ENCODE measurements around the gene CAD.
"Not testable (repeated sequence)": the region's sequence is repeated elsewhere in the genome, so short reads cannot be mapped to it uniquely, and the experiment has no call there.

The CAD gene

DNA sequence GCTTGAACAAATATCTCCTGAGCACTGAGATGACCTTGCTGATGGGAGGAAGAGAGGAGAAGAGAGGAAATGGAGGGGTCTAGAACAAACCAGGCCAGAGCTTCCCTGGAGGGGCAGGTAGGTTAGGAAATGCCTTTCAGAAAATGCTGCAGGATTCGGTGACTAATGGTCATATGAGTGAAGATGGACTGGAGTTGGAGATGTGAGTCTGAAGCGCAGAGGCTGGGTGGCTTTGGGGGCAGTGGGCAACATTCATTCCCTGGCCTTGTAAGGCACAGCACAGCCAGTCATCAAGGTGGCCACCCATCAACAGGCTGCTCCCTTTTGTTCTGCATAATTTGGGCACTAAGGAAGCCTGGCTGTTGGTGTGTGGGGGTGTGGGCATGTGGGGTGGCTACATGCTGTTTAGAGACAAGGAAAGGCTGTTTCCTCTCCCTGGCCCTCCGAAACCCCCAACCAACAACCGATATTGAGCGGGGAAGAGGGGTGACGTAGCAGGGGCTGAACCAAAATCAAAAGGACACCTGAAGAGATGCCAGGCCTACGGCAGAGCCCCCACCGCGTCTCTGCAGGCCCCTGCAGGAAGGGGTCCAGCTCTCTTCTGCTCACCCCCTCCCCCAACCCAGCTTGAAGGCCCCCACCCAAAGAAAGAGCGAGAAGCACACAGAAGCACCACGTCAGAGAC is 44.2 kb downstream of the CAD start:
- DNase-seq = no peak

DNA sequence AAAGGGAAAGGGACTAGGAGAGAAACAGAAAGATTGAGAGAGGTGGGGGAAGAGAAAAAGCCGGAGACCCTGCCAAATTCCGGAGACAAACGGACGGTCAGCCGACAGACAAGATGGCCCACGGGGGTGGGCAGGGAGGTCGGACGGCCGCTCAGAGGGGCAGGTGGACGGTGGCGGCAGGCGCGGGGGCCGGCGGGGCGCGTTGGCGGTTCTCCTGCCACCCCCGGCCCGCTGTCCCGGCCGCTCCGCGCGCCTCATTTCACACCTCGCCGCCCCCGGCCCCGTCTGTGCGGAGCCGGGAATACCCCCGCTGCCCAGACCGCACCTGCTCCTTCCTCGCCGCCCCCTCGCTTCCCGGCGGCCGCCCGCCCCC is 44.7 kb downstream of the CAD start:
- DNase-seq = no peak

DNA sequence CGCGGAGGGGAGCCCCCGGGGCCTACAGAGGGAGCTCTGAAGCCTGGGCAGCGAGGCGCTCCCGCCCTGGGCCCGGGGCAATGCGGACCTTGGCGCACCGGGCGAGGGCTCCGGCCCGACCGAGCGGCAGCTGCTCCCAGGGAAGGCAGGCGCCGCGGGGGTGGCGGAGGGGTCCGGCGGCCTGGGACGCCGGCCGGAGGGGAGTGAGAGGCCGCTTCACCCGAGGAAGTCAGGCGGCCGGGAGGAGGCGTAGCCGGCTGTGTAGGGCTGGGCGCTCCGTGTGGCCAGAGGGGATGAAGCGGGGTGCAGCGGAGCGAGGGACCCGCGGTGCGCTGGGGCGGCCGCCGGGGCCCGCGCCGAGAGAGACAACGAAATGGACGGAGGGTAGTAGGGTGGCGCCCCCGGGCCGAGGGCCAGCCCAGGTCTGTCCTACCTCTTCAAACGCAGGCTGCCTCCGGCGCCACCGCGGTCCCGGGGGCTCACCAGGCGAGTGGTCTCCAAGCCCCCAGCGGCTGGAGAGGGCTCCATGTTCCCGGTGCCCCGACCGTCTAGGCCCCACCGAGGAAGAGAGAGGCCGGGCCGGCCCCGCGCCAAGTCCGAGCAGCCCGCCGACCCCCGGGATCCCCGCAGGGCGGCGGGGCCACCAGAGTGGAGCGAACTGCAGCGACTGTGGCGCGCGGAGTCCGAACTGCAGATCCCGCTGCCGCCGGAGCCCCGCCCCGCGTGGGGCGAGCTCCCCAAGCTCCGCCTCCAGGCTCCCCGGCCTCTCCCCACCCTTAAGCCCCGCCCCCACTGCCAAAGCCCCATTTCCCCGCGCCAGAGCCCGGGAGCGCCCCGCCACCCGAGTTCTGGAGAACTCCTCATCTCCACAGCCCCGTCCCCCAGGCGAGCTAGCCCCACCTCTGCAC is 45.5 kb downstream of the CAD start, which contains the start of gene SLC30A3:
Gene SLC30A3, minus strand, starts transcription at position 669 of the 908 bp plus-strand sequence. Its CDS starts 141 bp downstream, at position 528.
- peak; percentile 73 for DNase-seq

DNA sequence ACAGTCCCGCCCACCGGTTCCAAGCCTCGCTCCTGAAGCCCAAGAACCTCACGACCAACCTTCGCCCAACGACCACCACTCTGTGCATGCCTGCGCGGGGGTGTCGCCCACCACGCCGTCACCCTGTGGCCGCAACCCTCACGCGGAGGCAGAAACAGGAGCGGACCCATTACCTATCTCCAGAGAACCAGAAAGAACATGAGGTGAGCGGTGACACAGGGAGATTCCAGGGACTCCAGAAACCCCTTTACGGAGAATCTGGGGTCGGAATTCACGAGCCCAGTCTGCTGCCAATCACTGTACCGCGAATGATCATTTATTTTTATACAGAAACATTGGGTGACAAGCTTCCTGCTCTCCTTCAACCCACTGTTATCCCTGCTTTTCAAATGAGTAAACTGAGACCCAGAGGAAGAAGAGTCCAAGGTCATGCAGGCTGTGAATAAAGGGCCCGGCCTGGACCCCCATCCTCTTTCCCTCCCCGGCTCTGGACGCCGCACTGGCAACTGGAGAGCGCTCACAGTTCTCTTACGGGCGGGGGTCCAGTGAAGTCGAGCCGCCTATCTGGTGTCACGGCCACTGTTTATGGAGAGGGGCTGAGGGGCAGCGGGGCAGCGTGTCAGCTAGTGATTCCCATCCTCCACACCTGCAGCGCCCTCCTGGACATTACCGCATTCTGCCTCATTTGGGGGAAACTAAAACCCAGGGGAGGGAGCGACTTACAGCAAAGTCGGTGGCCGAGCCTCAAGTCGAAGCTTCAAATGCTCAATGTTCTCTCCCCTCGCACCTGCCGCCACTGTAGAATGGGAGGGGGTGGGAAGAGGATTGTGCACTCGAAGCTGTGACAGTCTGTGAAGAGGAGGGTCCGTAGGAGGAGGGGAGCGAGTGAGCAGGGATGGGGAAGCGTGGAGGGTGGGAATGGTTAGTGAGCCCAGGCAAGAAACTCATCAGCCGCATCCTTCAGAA is 46.4 kb downstream of the CAD start:
- DNase-seq = no peak

GRCh38 chr2:27264253-27264752 is 47.1 kb downstream of the CAD start:
- peak; percentile 28 for DNase-seq

DNA sequence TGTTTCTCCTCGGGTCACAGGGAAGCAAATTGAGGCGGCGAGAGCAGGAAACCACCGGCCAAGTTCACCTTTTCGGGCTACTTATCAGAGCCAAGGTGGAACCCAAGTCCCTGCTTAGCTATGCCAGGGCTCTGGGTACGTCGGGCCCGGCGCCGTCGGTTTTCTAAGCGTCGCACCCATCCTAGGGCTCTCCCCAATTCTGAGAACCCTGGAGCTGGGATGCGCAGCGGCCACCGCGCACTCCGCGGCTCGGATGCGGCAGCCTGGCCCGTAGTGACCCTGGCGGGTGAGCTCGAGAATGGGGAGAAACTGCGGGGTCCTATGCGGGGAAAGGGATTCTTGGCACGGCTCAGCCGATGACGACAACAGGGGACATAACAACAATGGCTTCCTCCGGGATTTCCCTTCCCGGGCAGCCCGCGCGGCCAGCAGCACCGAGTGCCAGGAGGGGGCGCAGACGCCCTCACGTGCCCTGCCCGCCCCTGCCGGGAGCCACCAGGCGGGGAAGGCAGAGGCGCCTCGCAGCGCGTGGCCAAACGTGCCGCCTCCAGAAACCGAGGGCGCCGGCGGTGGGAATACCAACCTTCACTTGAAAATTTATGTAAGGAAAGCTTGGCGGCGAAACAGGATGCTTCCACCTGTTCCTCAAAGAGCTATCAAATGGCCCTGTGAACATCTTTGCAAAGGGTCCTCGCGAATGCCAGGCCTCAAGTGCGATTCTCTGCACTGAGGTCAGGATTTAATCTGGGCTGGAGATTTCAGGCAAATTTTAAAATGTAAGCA is 47.8 kb downstream of the CAD start:
- DNase-seq = peak; percentile 72

GRCh38 chr2:27265536-27265870 is 48.3 kb downstream of the CAD start:
- no peak for DNase-seq

DNA sequence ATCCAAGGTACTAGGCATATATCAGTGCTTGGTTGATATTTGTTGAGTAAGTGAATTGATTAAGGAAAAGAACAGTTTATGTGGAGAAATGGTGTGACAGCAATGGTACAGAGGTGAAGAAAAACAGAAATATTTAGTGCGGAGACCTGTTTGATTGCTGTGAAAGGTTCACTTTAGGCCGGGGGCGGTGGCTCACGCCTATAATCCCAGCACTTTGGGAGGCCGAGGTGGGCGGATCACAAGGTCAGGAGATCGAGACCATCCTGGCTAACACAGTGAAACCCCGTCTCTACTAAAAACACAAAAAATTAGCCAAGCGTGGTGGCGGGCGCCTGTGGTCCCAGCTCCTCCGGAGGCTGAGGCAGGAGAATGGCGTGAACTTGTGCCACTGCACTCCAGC is 51.1 kb downstream of the CAD start:
- not testable (repeated sequence) for DNase-seq

DNA sequence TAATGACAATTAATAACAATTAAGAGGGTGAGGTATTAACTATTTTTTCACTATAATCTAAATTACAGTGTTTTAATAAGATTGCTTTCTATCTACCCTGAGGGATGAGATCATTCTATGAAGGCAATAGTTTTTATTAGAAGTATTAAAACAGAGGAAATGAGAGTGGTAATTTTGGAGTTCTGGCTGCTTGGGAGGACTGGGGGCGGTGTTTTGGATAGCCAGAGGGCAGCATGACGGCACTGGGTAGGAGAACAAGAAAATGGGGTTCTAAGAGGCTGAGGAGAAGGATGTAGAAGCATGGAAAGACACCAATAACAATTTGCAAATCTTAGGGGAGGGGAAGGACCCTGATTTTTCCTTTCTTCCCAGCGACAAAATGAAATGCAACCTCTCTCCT is 53.0 kb downstream of the CAD start:
- no peak for DNase-seq

DNA sequence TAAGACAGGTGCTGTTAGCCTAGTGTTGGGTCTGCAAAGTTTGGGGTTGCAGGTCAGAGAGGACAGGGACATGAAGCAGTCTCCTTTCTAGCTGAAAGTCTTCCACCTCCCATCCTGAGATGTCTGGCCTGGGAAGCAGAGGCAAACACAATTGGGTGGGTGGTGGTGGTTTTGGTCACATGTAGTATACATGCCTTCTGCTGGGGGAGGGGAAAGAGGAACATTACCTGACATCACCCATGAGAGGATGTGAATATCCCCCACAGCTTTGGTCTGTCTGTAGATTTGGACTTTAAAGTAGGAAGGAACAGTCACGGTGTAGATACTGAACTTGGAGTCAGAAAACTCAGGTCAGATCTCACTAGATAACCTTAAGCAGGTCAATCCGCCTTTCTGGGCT is 53.5 kb downstream of the CAD start:
- DNase-seq = no peak

- no peak for DNase-seq
Observed at GRCh38 chr2:27271631-27272340, 54.6 kb downstream of the CAD start.

GRCh38 chr2:27272537-27273522 is 55.7 kb downstream of the CAD start:
- DNase-seq = not testable (repeated sequence)

GRCh38 chr2:27275211-27276150 is 58.3 kb downstream of the CAD start, which contains the start of gene DNAJC5G:
Gene DNAJC5G, plus strand, starts transcription at chr2:27275433. Its CDS starts 1,296 bp downstream, at chr2:27276729.
- DNase-seq = no peak

GRCh38 chr2:27278010-27278409 is 60.8 kb downstream of the CAD start:
- DNase-seq = no peak

DNA sequence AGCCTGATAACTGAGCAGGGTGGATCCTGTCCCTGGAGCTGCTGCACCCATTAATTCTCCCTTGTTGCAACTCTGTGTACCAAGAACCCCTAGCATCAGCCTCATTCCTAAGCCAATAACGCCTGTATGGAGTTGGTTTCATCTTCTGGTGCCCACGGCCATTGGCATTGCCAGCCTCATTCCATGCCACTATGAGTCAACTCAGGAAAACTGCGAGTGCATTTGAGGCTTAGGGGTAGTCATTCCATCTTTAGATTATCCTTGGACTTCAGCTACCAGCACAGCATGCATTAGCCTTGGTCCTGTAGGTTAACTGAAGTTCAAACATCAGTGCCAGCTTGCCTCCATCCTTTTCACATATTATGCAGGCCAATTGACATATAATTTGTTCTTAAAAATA is 63.7 kb downstream of the CAD start:
- DNase-seq = no peak

- no peak for DNase-seq
Observed at GRCh38 chr2:27281442-27281841, 64.3 kb downstream of the CAD start.

DNA sequence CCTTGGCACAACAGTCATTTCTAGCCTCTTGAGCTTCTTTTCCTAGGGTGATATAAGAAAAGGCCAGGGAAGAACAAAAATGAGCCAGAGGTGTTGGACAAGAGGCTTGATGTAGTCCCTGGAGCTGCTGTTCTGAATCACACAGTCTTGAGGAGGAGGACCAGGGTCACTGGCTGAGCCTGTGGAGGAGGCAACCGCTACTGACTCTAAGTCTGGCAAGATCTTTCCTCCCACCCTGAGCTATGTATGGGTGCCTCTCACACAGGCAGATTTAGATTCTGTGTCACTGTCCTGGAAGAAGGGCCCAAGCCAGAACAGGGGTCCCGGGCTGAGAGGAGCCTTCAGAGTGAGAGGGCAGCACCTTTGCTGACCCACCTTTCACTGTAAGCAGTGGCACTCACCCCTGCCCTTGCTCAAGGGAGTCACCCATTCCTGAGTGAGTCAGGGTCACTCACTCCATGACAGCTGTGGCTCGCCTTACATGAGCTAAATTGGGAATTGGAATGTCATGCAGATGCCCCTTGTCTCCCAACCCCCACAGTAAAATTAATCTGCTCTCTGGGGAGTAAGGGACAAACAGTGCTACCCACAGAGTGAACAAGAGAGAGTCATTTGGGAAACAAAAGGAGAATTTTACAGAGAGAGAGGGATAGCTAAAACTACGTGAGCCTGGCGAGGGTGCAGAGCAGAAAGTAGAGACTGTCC is 64.8 kb downstream of the CAD start, which contains the start of gene TRIM54:
Gene TRIM54, plus strand, starts transcription at position 575 of the 705 bp plus-strand sequence. CDS start 303 bp downstream, outside the sequence.
- no peak for DNase-seq

GRCh38 chr2:27282892-27283291 is 65.7 kb downstream of the CAD start:
- no peak for DNase-seq
